A549 (cell line): Measurements from ENCODE around the gene GSK3B. TPM values are rescaled to one million over a fixed set of nuclear protein-coding genes. Genes with fewer than 3 reads are reported as not detected.

ENCODE experiments used
- ATAC-seq, 2 experiments: fragments of 200-7000 bp in 1 of 2; fragments of >200 bp in 1 of 2; cut with Nextera tagmentation in 1 of 2; cut with Tn5 transposase in 1 of 2; 3 replicates each; pipeline versions ENCODE4 v1.8.0 to v1.9.1; 2018 to 2020; ENCODE audit warnings: mild to moderate bottlenecking in 1 of 2, moderate library complexity in 1 of 2
- CTCF ChIA-PET: fragments of 300-600 bp; sonication (Branson Sonifier 250); formaldehyde crosslinking; extraction: SDS; loops from one replicate; lab custom pipeline; 2021; ENCODE audit warnings: antibody characterized with exemption, inconsistent platforms; lab: Yijun Ruan, JAX
- POLR2A ChIA-PET: fragments of 350-600 bp; formaldehyde crosslinking; extraction: SDS; loops from one replicate; lab custom pipeline; 2021; ENCODE audit warnings: antibody characterized with exemption, inconsistent platforms; lab: Yijun Ruan, JAX
- DNase-seq, 2 experiments: peaks; one replicate each; pipeline versions ENCODE4 v3.0.0 to v3.0.0-alpha.2; 2011 to 2016; ENCODE audit warnings: low read depth in 1 of 2, low spot score in 1 of 2
- FAIRE-seq: peaks from 2 replicates; lab custom pipeline; 2011; peaks lifted over from hg19 to GRCh38; lab: Jason Lieb, UNC
- H3K27ac ChIP-seq, 2 experiments: fragments of >200 bp; sonication (Bioruptor Twin); formaldehyde crosslinking; 3 replicates each; pipeline ENCODE4 v1.5.1; 2016 to 2017
- H3K4me1 ChIP-seq: fragments of >200 bp; sonication (Bioruptor Twin); formaldehyde crosslinking; 3 replicates; pipeline ENCODE4 v1.6.1; 2016
- H3K4me2 ChIP-seq: fragments of >200 bp; sonication (Bioruptor Twin); formaldehyde crosslinking; 3 replicates; pipeline ENCODE4 v1.6.1; 2016
- H3K4me3 ChIP-seq: fragments of >200 bp; sonication (Bioruptor Twin); formaldehyde crosslinking; 3 replicates; pipeline ENCODE4 v1.5.1; 2016
- H3K9me3 ChIP-seq: fragments of >200 bp; sonication (Bioruptor Twin); formaldehyde crosslinking; 3 replicates; pipeline ENCODE4 v1.6.1; 2016
- CEBPB ChIP-seq, 2 experiments: fragments of >200 bp in 1 of 2; sonication (Bioruptor Twin) in 1 of 2; formaldehyde crosslinking in 1 of 2; IDR thresholded peaks; 2 replicates each; pipeline ENCODE4 v1.6.1; 2012 to 2016
- CHD2 ChIP-seq: fragments of 150-350 bp; IDR thresholded peaks from 2 replicates; pipeline ENCODE4 v1.6.1; 2014; ENCODE audit warnings: low read length; ENCODE audit not compliant: partially characterized antibody
- CTCF ChIP-seq: fragments of >200 bp; sonication (Bioruptor Twin); formaldehyde crosslinking; IDR thresholded peaks from 3 replicates; pipeline ENCODE4 v1.5.1; 2016
- EHF ChIP-seq: fragments of 250-450 bp; sonication (Bioruptor Pico); IDR thresholded peaks from 2 replicates; pipeline ENCODE4 v1.5.0; 2020; ENCODE audit warnings: mild to moderate bottlenecking
- ELK1 ChIP-seq: fragments of 150-350 bp; IDR thresholded peaks from 2 replicates; pipeline ENCODE4 v1.6.1; 2014; ENCODE audit warnings: low read depth, mild to moderate bottlenecking, low read length
- EP300 ChIP-seq, 2 experiments: fragments of >200 bp; sonication (Bioruptor Twin); formaldehyde crosslinking; IDR thresholded peaks; 2 replicates in 1 of 2; 3 replicates in 1 of 2; pipeline ENCODE4 v1.6.1; 2016 to 2017
- FOSB ChIP-seq: fragments of 250-450 bp; sonication (Bioruptor Pico); IDR thresholded peaks from 2 replicates; pipeline ENCODE4 v1.5.0; 2020; ENCODE audit warnings: mild to moderate bottlenecking, moderate library complexity
- FOSL2 ChIP-seq, 2 experiments: fragments of 450-650 bp in 1 of 2; fragments of >200 bp in 1 of 2; sonication (Bioruptor Twin) in 1 of 2; formaldehyde crosslinking; IDR thresholded peaks; 2 replicates each; pipeline versions ENCODE4 v1.5.0 to v1.6.1; 2016 to 2020; ENCODE audit warnings: mild to moderate bottlenecking in 1 of 2, moderate library complexity in 1 of 2
- HDAC2 ChIP-seq: fragments of 200-600 bp; sonication (generic); IDR thresholded peaks from 2 replicates; pipeline ENCODE4 v1.6.1; 2016
- HMGXB4 ChIP-seq: fragments of 250-450 bp; sonication (Bioruptor Pico); IDR thresholded peaks from 2 replicates; pipeline ENCODE4 v1.5.0; 2021; ENCODE audit warnings: mild to moderate bottlenecking, moderate library complexity, borderline replicate concordance
- JUNB ChIP-seq: fragments of >200 bp; sonication (Bioruptor Twin); formaldehyde crosslinking; IDR thresholded peaks from 2 replicates; pipeline ENCODE4 v1.6.1; 2016
- KDM1A ChIP-seq: fragments of 200-600 bp; sonication (generic); IDR thresholded peaks from 2 replicates; pipeline ENCODE4 v1.6.1; 2016; ENCODE audit warnings: low read depth, mild to moderate bottlenecking
- KDM5A ChIP-seq: fragments of 200-600 bp; sonication (generic); IDR thresholded peaks from 2 replicates; pipeline ENCODE4 v1.6.1; 2016; ENCODE audit warnings: antibody characterized with exemption, mild to moderate bottlenecking
- MYC ChIP-seq: IDR thresholded peaks from 2 replicates; pipeline ENCODE4 v1.6.1; 2012; ENCODE audit warnings: mild to moderate bottlenecking, inconsistent platforms, low read length, improper control_type of control experiment, borderline replicate concordance
- NFE2L2 ChIP-seq: fragments of 150-350 bp; conservative IDR thresholded peaks from 2 replicates; pipeline ENCODE4 v1.6.1; 2014; ENCODE audit warnings: low read length
- NPAS2 ChIP-seq: fragments of 250-450 bp; sonication (Bioruptor Pico); IDR thresholded peaks from 2 replicates; pipeline ENCODE4 v1.8.0; 2022; ENCODE audit warnings: mild to moderate bottlenecking, moderate library complexity, borderline replicate concordance
- NR3C1 ChIP-seq: fragments of >200 bp; sonication (Bioruptor Twin); formaldehyde crosslinking; IDR thresholded peaks from 3 replicates; pipeline ENCODE4 v1.6.1; 2017
- PBX3 ChIP-seq: IDR thresholded peaks from 2 replicates; pipeline ENCODE4 v1.6.1; 2012
- PHF8 ChIP-seq: fragments of 200-600 bp; sonication (generic); IDR thresholded peaks from 2 replicates; pipeline ENCODE4 v1.6.1; 2016; ENCODE audit warnings: low read depth, mild to moderate bottlenecking, antibody characterized with exemption, moderate library complexity, borderline replicate concordance
- POLR2A ChIP-seq: IDR thresholded peaks from 2 replicates; pipeline ENCODE4 v1.6.1; 2012; ENCODE audit warnings: mild to moderate bottlenecking, low read length
- POLR2AphosphoS2 ChIP-seq: conservative IDR thresholded peaks from 2 replicates; pipeline ENCODE4 v1.6.1; 2012; ENCODE audit warnings: low read length, improper control_type of control experiment, inconsistent platforms
- RFX5 ChIP-seq: fragments of 450-650 bp; IDR thresholded peaks from 2 replicates; pipeline ENCODE4 v1.7.1; 2014; ENCODE audit warnings: antibody characterized with exemption, mild to moderate bottlenecking, moderate library complexity
- SMC3 ChIP-seq: fragments of >200 bp; sonication (Bioruptor Twin); formaldehyde crosslinking; IDR thresholded peaks from 3 replicates; pipeline ENCODE4 v1.6.1; 2018; ENCODE audit warnings: inconsistent platforms
- SREBF2 ChIP-seq: fragments of 450-650 bp; IDR thresholded peaks from 2 replicates; pipeline ENCODE4 v1.6.1; 2014; ENCODE audit warnings: mild to moderate bottlenecking, moderate library complexity
- ZC3H11A ChIP-seq: fragments of 450-650 bp; IDR thresholded peaks from 2 replicates; pipeline ENCODE4 v1.6.1; 2014; ENCODE audit warnings: antibody characterized with exemption, mild to moderate bottlenecking
- WGBS: methylation state at CpG from one replicate; pipeline ENCODE4 v1.1.6; 2017; ENCODE audit errors: missing lambda C conversion rate; 5-methylcytosine and 5-hydroxymethylcytosine counted together
- polyA plus RNA-seq, 4 experiments: library from polyadenylated mRNA; depleted of rRNA in 3 of 4; stranded (reverse); fragments of >200 nt; fragmentation: RNase III in 1 of 4; extraction: RNeasy Plus Mini Kit Qiagen cat#74134 plus additional on column Dnase treatment in 1 of 4; gene quantifications; 2 replicates in 3 of 4; 3 replicates in 1 of 4; pipeline ENCODE4 v1.2.3, GENCODE V29; 2011 to 2017

GSK3B gene
- polyA plus RNA-seq, 2 of the 4 experiments (the other 2 are of a cell fraction), result 30.0 to 49.8 TPM

- H3K4me2 ChIP-seq, result no peak overlapping the region
- no peaks in the 10 kb centered on the region for H3K9me3 ChIP-seq
- no peak for ATAC-seq
- no peak for FAIRE-seq
- DNase-seq, result no peak
- TF ChIP-seq CTCF, result no peak
- TF ChIP-seq, all 56 proteins: peak for 0
- no peak overlapping the region for H3K4me3 ChIP-seq
- H3K27ac ChIP-seq, result no peak overlapping the region
- ChIA-PET CTCF (interaction anchor here (1.8 kb wide), 1 partner anchor 63 kb away, joined by 5 read pairs; no protein-coding TSS in a partner anchor), POLR2A (no interaction called here)
- 95% methylated on average over 2 of the region's 2 CpGs for WGBS
- peaks cover 17% of the 10 kb centered on the region for H3K4me1 ChIP-seq
Measured at GRCh38 chr3:119829420-119829819, 264.8 kb downstream of the GSK3B start.

- ChIA-PET CTCF (interaction anchor here (0.6 kb wide), 1 partner anchor 624 kb away, joined by 3 read pairs; the partner anchor contains the start of gene FSTL1), POLR2A (interaction anchor here (0.7 kb wide), 1 partner anchor 103 kb away, joined by 5 read pairs; no protein-coding TSS in a partner anchor)
- H3K4me1 ChIP-seq, result peaks cover 3% of the 10 kb centered on the region; the same call in 2 of the 3 replicates
- no peaks in the 10 kb centered on the region for H3K9me3 ChIP-seq
- no peak overlapping the region for H3K4me2 ChIP-seq
- 88% methylated on average over 7 of the region's 7 CpGs for WGBS
- H3K4me3 ChIP-seq, result no peak overlapping the region
- DNase-seq, result no peak
- TF ChIP-seq PBX3 (no peak), SMC3 (no peak), CHD2 (no peak), SREBF2 (no peak), POLR2A (no peak), ELK1 (no peak), NPAS2 (CRISPR knock-in tag) (no peak)
- TF ChIP-seq, all 56 proteins: peak for 0
- ATAC-seq (no peak), FAIRE-seq (no peak)
- no peak overlapping the region for H3K27ac ChIP-seq
Measured at GRCh38 chr3:119826711-119827608, 267.3 kb downstream of the GSK3B start.

- no peak for FAIRE-seq
- no peak for TF ChIP-seq KDM1A
- TF ChIP-seq JUNB, result no peak
- no peak for TF ChIP-seq RFX5
- no peak for TF ChIP-seq FOSB (CRISPR knock-in tag)
- TF ChIP-seq NR3C1, result no peak
- no peak for TF ChIP-seq PHF8
- TF ChIP-seq HMGXB4, result no peak
- TF ChIP-seq MYC, result no peak
- no peak for TF ChIP-seq EP300 (IDR thresholded peaks at IDR 0.05)
- no peak for TF ChIP-seq POLR2AphosphoS2
- no peak for TF ChIP-seq HDAC2
- TF ChIP-seq FOSL2 (IDR thresholded peaks at IDR 0.05), result no peak
- no peak for TF ChIP-seq FOSL2 (CRISPR knock-in tag; IDR thresholded peaks at IDR 0.05)
- no peak for TF ChIP-seq ZC3H11A
- TF ChIP-seq CHD2, result no peak
- TF ChIP-seq CEBPB (IDR thresholded peaks at IDR 0.05), result no peak
- no peak for TF ChIP-seq SREBF2
- TF ChIP-seq KDM5A, result no peak
- no peak for TF ChIP-seq NFE2L2
- no peak for TF ChIP-seq EHF (CRISPR knock-in tag)
- ATAC-seq, result no peak
- CTCF ChIA-PET, result no interaction called here
- Histone ChIP-seq H3K4me2 (no peak overlapping the region), H3K4me1 (no peaks in the 10 kb centered on the region), H3K9me3 (no peaks in the 10 kb centered on the region), H3K4me3 (no peak overlapping the region), H3K27ac (no peak overlapping the region)
- POLR2A ChIA-PET, result no interaction called here
- 95% methylated on average over 1 of the region's 1 CpG for WGBS
- DNase-seq, result no peak
Measured at GRCh38 chr3:119825820-119826219, 268.4 kb downstream of the GSK3B start.
